Thyroid gland (tissue), 4 donors: ENCODE measurements around the gene DSCAM. TPM values are rescaled to one million over a fixed set of nuclear protein-coding genes. Genes with fewer than 3 reads are reported as not detected.

Experiments used
- DNase-seq, 2 donors: peaks; one replicate each; pipeline ENCODE4 v3.0.0-alpha.2; 2019
- H3K27ac ChIP-seq, 3 donors: fragments of 200-600 bp; sonication (generic); 1 replicate in 2 of 3; 2 replicates in 1 of 3; pipeline ENCODE4 v1.5.1; 2016 to 2019; ENCODE audit warnings: mild to moderate bottlenecking in 1 of 3, moderate library complexity in 1 of 3
- H3K27me3 ChIP-seq: fragments of 200-600 bp; sonication (generic); one replicate; pipeline ENCODE4 v1.5.1; 2019
- H3K36me3 ChIP-seq, 2 donors: fragments of 200-600 bp; sonication (generic); one replicate each; pipeline ENCODE4 v1.5.1; 2016 to 2019
- H3K4me1 ChIP-seq, 2 donors: fragments of 200-600 bp; sonication (generic); one replicate each; pipeline ENCODE4 v1.5.1; 2017 to 2019
- H3K4me3 ChIP-seq, 3 donors: fragments of 200-600 bp; sonication (generic); replicated peaks in 1 of 3; 1 replicate in 2 of 3; 2 replicates in 1 of 3; pipeline ENCODE4 v1.5.1; 2016; ENCODE audit warnings: mild to moderate bottlenecking in 1 of 3
- H3K9me3 ChIP-seq: fragments of 200-600 bp; sonication (generic); one replicate; pipeline ENCODE4 v1.5.1; 2017
- CTCF ChIP-seq, 6 experiments: fragments of 200-600 bp in 3 of 6; fragments of 450-650 bp in 3 of 6; sonication (generic) in 3 of 6; IDR thresholded peaks; one replicate each; pipeline ENCODE4 v1.5.1; 2016 to 2019; ENCODE audit warnings: antibody characterized with exemption in 6 of 6, mild to moderate bottlenecking in 2 of 6, inconsistent platforms in 1 of 6, moderate library complexity in 1 of 6
- POLR2A ChIP-seq, 2 donors: fragments of 450-650 bp; IDR thresholded peaks; one replicate each; pipeline ENCODE4 v1.6.1; 2017; ENCODE audit warnings: antibody characterized with exemption in 2 of 2, mild to moderate bottlenecking in 2 of 2, moderate library complexity in 1 of 2
- WGBS, 2 donors: methylation state at CpG; one replicate each; pipeline ENCODE4 v1.1.5; 2017; 5-methylcytosine and 5-hydroxymethylcytosine counted together
- intact Hi-C: fragments of 100-400 bp; cut with DNase I; formaldehyde crosslinking; loops from one replicate; pipeline ENCODE4 v1.15.1; 2023
- total RNA-seq, 4 donors: library from RNA; depleted of rRNA; stranded (reverse); fragments of >200 nt; gene quantifications; one replicate each; pipeline ENCODE4 v1.2.3, GENCODE V29; 2016

Gene DSCAM
- total RNA-seq, 4 donors from 2014 or later, result 0.20 TPM; not detected in 3

DNA sequence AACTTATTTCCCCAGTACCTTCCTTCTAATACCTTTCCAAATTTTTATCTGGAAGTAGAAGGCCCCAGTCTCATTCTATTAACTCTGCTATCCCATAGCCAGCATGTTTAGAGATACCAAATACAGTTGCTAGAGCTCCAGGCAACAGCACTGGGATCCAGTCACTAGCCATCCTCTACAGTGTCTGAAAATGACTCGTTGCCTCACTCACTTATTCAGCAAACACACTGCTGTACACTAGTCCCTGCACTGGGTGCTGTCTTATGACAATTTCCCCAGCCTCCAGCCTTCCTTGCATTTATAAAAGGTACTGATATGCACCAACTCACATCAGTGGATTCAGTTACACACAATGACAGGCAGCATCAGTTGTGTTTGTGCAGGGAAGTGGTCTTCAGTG is 179.0 kb downstream of the DSCAM start:
- H3K27ac ChIP-seq, result no peak overlapping the region
- H3K4me1 ChIP-seq, result no peaks in the 10 kb centered on the region
- intact Hi-C loops, result no loop called here
- no peaks in the 10 kb centered on the region for H3K27me3 ChIP-seq
- WGBS, 2 donors, result 90 to 100% methylated on average over 1 of the region's 1 CpG
- no peaks in the 10 kb centered on the region for H3K36me3 ChIP-seq
- DNase-seq, result no peak
- H3K9me3 ChIP-seq, result no peaks in the 10 kb centered on the region
- no peak overlapping the region for H3K4me3 ChIP-seq
- TF ChIP-seq CTCF (IDR thresholded peaks at IDR 0.05) (no peak), POLR2A (IDR thresholded peaks at IDR 0.05) (no peak)

GRCh38 chr21:40662889-40663288 is 184.1 kb downstream of the DSCAM start:
- intact Hi-C loops, result no loop called here
- 91 to 96% methylated on average over 2 of the region's 2 CpGs for WGBS, 2 donors

GRCh38 chr21:40660461-40660860 is 186.5 kb downstream of the DSCAM start:
- Histone ChIP-seq H3K4me1 (no peaks in the 10 kb centered on the region), H3K27me3 (no peaks in the 10 kb centered on the region), H3K27ac (no peak overlapping the region), H3K36me3 (no peaks in the 10 kb centered on the region), H3K4me3 (no peak overlapping the region), H3K9me3 (no peaks in the 10 kb centered on the region)
- TF ChIP-seq CTCF (IDR thresholded peaks at IDR 0.05) (no peak), POLR2A (IDR thresholded peaks at IDR 0.05) (no peak)
- DNase-seq, result no peak
- 64% methylated on average over 3 of the region's 3 CpGs for WGBS, 2 donors
- intact Hi-C loops, result no loop called here

More at GRCh38 chr21:40662889-40663288, 184.1 kb downstream of the DSCAM start:
- no peak for DNase-seq
- H3K4me1 ChIP-seq, result no peaks in the 10 kb centered on the region
- H3K9me3 ChIP-seq, result no peaks in the 10 kb centered on the region
- no peak overlapping the region for H3K27ac ChIP-seq
- no peak overlapping the region for H3K4me3 ChIP-seq
- no peak for TF ChIP-seq CTCF (IDR thresholded peaks at IDR 0.05)
- TF ChIP-seq POLR2A (IDR thresholded peaks at IDR 0.05), result no peak
- H3K27me3 ChIP-seq, result no peaks in the 10 kb centered on the region
- H3K36me3 ChIP-seq, result no peaks in the 10 kb centered on the region

- TF ChIP-seq POLR2A (IDR thresholded peaks at IDR 0.05) (no peak), CTCF (IDR thresholded peaks at IDR 0.05) (no peak)
- 81 to 86% methylated on average over 3 of the region's 3 CpGs for WGBS, 2 donors
- no peaks in the 10 kb centered on the region for H3K36me3 ChIP-seq
- no peak for DNase-seq
- no peak overlapping the region for H3K27ac ChIP-seq
- no peaks in the 10 kb centered on the region for H3K9me3 ChIP-seq
- no peaks in the 10 kb centered on the region for H3K27me3 ChIP-seq
- intact Hi-C loops, result no loop called here
- H3K4me3 ChIP-seq, result no peak overlapping the region
- H3K4me1 ChIP-seq, result no peaks in the 10 kb centered on the region
Observed at GRCh38 chr21:40658311-40658710, 188.6 kb downstream of the DSCAM start.

- intact Hi-C loops, result no loop called here
- H3K27me3 ChIP-seq, result no peaks in the 10 kb centered on the region
Observed at GRCh38 chr21:40652436-40652835, 194.5 kb downstream of the DSCAM start.

More at GRCh38 chr21:40652436-40652835, 194.5 kb downstream of the DSCAM start:
- no peak overlapping the region for H3K27ac ChIP-seq
- H3K9me3 ChIP-seq, result no peaks in the 10 kb centered on the region
- no peak overlapping the region for H3K4me3 ChIP-seq
- DNase-seq, result no peak
- H3K36me3 ChIP-seq, result no peaks in the 10 kb centered on the region
- 59 to 63% methylated on average over 2 of the region's 2 CpGs for WGBS, 2 donors
- TF ChIP-seq CTCF (IDR thresholded peaks at IDR 0.05), result no peak
- TF ChIP-seq POLR2A (IDR thresholded peaks at IDR 0.05), result no peak
- H3K4me1 ChIP-seq, result no peaks in the 10 kb centered on the region
